ENCODE results near the gene TSFM. TPM values are rescaled to one million over a fixed set of nuclear protein-coding genes. Genes with fewer than 3 reads are reported as not detected.

Gene TSFM
- total RNA-seq, 1 experiment from 2014 or later: 31.3 TPM

Other genes with a start within 250 kb of the TSFM start
- 177 and 202 TPM in 2 replicates for gene DCTN2, start 235.6 kb upstream of the TSFM start, total RNA-seq (2014; rRNA removed)
- 0.06 TPM in 1 of 2 replicates, not detected in the other for gene KIF5A, start 232.7 kb upstream of the TSFM start, total RNA-seq (2014; rRNA removed)
- gene PIP4K2C, start 191.6 kb upstream of the TSFM start, total RNA-seq (2014; rRNA removed): 19.1 and 23.3 TPM in 2 replicates
- gene DTX3, start 178.0 kb upstream of the TSFM start, total RNA-seq (2014; rRNA removed): 19.3 and 22.0 TPM in 2 replicates
- gene ARHGEF25, start 171.4 kb upstream of the TSFM start, total RNA-seq (2014; rRNA removed): 13.8 and 14.6 TPM in 2 replicates
- gene B4GALNT1, start 149.6 kb upstream of the TSFM start, total RNA-seq (2014; rRNA removed): 2.8 and 4.9 TPM in 2 replicates
- gene OS9, start 88.7 kb upstream of the TSFM start, total RNA-seq (2014; rRNA removed): 184 and 214 TPM in 2 replicates
- gene AGAP2, start 44.0 kb upstream of the TSFM start, total RNA-seq (2014; rRNA removed): 0.26 and 0.29 TPM in 2 replicates
- gene TSPAN31, start 37.7 kb upstream of the TSFM start, total RNA-seq (2014; rRNA removed): 67.3 and 87.6 TPM in 2 replicates
- gene CDK4, start 30.5 kb upstream of the TSFM start, total RNA-seq (2014; rRNA removed): 277 and 330 TPM in 2 replicates
- gene MARCHF9, start 27.7 kb upstream of the TSFM start, total RNA-seq (2014; rRNA removed): 4.4 and 6.3 TPM in 2 replicates
- gene CYP27B1, start 15.7 kb upstream of the TSFM start, total RNA-seq (2014; rRNA removed): 0.90 and 0.98 TPM in 2 replicates
- 13.5 and 15.1 TPM in 2 replicates for gene METTL1, start 10.7 kb upstream of the TSFM start, total RNA-seq (2014; rRNA removed)
- 3.0 and 3.5 TPM in 2 replicates for gene EEF1AKMT3, start 10.2 kb upstream of the TSFM start, total RNA-seq (2014; rRNA removed)
- gene AVIL, start 35.9 kb downstream of the TSFM start, total RNA-seq (2014; rRNA removed): 0.57 and 0.58 TPM in 2 replicates
- gene CTDSP2, start 63.9 kb downstream of the TSFM start, total RNA-seq (2014; rRNA removed): 24.3 and 31.9 TPM in 2 replicates
- 6.8 and 13.9 TPM in 2 replicates for gene ATP23, start 158.8 kb downstream of the TSFM start, total RNA-seq (2014; rRNA removed)

All from LHCN-M2 (cell line).